Fibroblast of lung (primary cell): ENCODE measurements around the gene LINC01488. TPM values are rescaled to one million over a fixed set of nuclear protein-coding genes. Genes with fewer than 3 reads are reported as not detected.
A peak's percentile ranks its signal among the peaks of the same experiment; 100 is the strongest.

Experiments
- DNase-seq, 2 donors: peaks; one replicate each; pipeline versions ENCODE4 v3.0.0 to v3.0.0-alpha.2; 2010; ENCODE audit warnings: low read depth in 2 of 2
- H2AFZ ChIP-seq: 2 replicates; pipeline ENCODE4 v1.5.1; 2012; ENCODE audit warnings: low read length, control low read depth, inconsistent platforms
- H3K27ac ChIP-seq: 2 replicates; pipeline ENCODE4 v1.5.1; 2011; ENCODE audit warnings: low read length, control low read depth; ENCODE audit not compliant: insufficient read depth
- H3K27me3 ChIP-seq: 2 replicates; pipeline ENCODE4 v1.5.1; 2011; ENCODE audit warnings: mild to moderate bottlenecking, low read length; ENCODE audit not compliant: control insufficient read depth, insufficient read depth
- H3K36me3 ChIP-seq: 2 replicates; pipeline ENCODE4 v1.5.1; 2011; ENCODE audit warnings: low read length; ENCODE audit not compliant: control insufficient read depth, insufficient read depth
- H3K4me1 ChIP-seq: 2 replicates; pipeline ENCODE4 v1.5.1; 2011; ENCODE audit warnings: low read length; ENCODE audit not compliant: control insufficient read depth, insufficient read depth; ENCODE audit errors: extremely low read depth
- H3K4me2 ChIP-seq: 2 replicates; pipeline ENCODE4 v1.5.1; 2011; ENCODE audit warnings: low read length, control low read depth; ENCODE audit not compliant: insufficient read depth; ENCODE audit errors: extremely low read depth
- H3K4me3 ChIP-seq, 4 experiments: fragments of 200-600 bp in 1 of 4; sonication (generic) in 1 of 4; replicated peaks in 1 of 4; 2 replicates each; pipeline ENCODE4 v1.5.1; 2011 to 2016; ENCODE audit warnings: low read length in 4 of 4, low read depth in 3 of 4, mild to moderate bottlenecking in 3 of 4, control low read depth in 2 of 4, inconsistent platforms in 1 of 4, mixed read lengths in 1 of 4; ENCODE audit not compliant: insufficient read depth in 1 of 4; ENCODE audit errors: control extremely low read depth in 1 of 4
- H3K79me2 ChIP-seq: 2 replicates; pipeline ENCODE4 v1.5.1; 2012; ENCODE audit warnings: mild to moderate bottlenecking, low read length, inconsistent platforms; ENCODE audit not compliant: control insufficient read depth, insufficient read depth
- H3K9ac ChIP-seq: 2 replicates; pipeline ENCODE4 v1.5.1; 2011; ENCODE audit warnings: mild to moderate bottlenecking, low read length, control low read depth; ENCODE audit not compliant: insufficient read depth
- H3K9me3 ChIP-seq: 2 replicates; pipeline ENCODE4 v1.5.1; 2012; ENCODE audit warnings: low read depth, low read length; ENCODE audit not compliant: control insufficient read depth, insufficient read depth
- H4K20me1 ChIP-seq: 2 replicates; pipeline ENCODE4 v1.5.1; 2011; ENCODE audit warnings: low read length; ENCODE audit not compliant: control insufficient read depth, insufficient read depth; ENCODE audit errors: extremely low read depth
- EZH2 ChIP-seq: IDR thresholded peaks from 2 replicates; pipeline ENCODE4 v1.5.1; 2012; ENCODE audit warnings: low read length, control low read depth, mild to moderate bottlenecking; ENCODE audit errors: missing control alignments
- polyA plus RNA-seq, 2 donors: library from polyadenylated mRNA; depleted of rRNA in 1 of 2; stranded (reverse) in 1 of 2; unstranded in 1 of 2; fragments of >200 nt; gene quantifications; 2 replicates each; pipeline ENCODE4 v1.2.1, GENCODE V29; 2011 to 2012; ENCODE audit warnings: missing spikeins in 1 of 2
- total RNA-seq: library from RNA; depleted of rRNA; stranded (reverse); fragments of >200 nt; gene quantifications from 2 replicates; pipeline ENCODE4 v1.2.1, GENCODE V29; 2014
- TF ChIP-seq, protein P1 (sequence below), 2 donors: IDR thresholded peaks in 1 of 2; conservative IDR thresholded peaks in 1 of 2; 1 replicate in 1 of 2; 2 replicates in 1 of 2; pipeline ENCODE4 v1.5.1; 2011 to 2012; ENCODE audit warnings: low read length in 2 of 2, control low read depth in 1 of 2, inconsistent platforms in 1 of 2, low read depth in 1 of 2, mild to moderate bottlenecking in 1 of 2

The LINC01488 gene
- total and polyA plus RNA-seq, 2 donors (not counting 1 experiment from before 2014, with no cell fraction given): not detected

- Histone ChIP-seq H3K4me1 (no peaks in the 10 kb centered on the region), H2AFZ (no peak overlapping the region), H3K36me3 (no peaks in the 10 kb centered on the region), H3K4me3 (no peak overlapping the region), H3K9me3 (no peaks in the 10 kb centered on the region), H3K27ac (no peak overlapping the region), H3K79me2 (no peaks in the 10 kb centered on the region), H4K20me1 (no peaks in the 10 kb centered on the region), H3K9ac (no peak overlapping the region), H3K27me3 (no peaks in the 10 kb centered on the region), H3K4me2 (no peak overlapping the region)
- TF ChIP-seq, protein P1, sequence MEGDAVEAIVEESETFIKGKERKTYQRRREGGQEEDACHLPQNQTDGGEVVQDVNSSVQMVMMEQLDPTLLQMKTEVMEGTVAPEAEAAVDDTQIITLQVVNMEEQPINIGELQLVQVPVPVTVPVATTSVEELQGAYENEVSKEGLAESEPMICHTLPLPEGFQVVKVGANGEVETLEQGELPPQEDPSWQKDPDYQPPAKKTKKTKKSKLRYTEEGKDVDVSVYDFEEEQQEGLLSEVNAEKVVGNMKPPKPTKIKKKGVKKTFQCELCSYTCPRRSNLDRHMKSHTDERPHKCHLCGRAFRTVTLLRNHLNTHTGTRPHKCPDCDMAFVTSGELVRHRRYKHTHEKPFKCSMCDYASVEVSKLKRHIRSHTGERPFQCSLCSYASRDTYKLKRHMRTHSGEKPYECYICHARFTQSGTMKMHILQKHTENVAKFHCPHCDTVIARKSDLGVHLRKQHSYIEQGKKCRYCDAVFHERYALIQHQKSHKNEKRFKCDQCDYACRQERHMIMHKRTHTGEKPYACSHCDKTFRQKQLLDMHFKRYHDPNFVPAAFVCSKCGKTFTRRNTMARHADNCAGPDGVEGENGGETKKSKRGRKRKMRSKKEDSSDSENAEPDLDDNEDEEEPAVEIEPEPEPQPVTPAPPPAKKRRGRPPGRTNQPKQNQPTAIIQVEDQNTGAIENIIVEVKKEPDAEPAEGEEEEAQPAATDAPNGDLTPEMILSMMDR (conservative IDR thresholded peaks at IDR 0.05 in 1 of 2, IDR thresholded peaks at IDR 0.05 in 1 of 2; ENCODE audit: low read depth in 1 of 2, low read length in 2 of 2): no peak
- TF ChIP-seq EZH2: no peak
- DNase-seq: no peak
Observed at GRCh38 chr11:69539416-69540117, 58.1 kb downstream of the LINC01488 start.

DNA sequence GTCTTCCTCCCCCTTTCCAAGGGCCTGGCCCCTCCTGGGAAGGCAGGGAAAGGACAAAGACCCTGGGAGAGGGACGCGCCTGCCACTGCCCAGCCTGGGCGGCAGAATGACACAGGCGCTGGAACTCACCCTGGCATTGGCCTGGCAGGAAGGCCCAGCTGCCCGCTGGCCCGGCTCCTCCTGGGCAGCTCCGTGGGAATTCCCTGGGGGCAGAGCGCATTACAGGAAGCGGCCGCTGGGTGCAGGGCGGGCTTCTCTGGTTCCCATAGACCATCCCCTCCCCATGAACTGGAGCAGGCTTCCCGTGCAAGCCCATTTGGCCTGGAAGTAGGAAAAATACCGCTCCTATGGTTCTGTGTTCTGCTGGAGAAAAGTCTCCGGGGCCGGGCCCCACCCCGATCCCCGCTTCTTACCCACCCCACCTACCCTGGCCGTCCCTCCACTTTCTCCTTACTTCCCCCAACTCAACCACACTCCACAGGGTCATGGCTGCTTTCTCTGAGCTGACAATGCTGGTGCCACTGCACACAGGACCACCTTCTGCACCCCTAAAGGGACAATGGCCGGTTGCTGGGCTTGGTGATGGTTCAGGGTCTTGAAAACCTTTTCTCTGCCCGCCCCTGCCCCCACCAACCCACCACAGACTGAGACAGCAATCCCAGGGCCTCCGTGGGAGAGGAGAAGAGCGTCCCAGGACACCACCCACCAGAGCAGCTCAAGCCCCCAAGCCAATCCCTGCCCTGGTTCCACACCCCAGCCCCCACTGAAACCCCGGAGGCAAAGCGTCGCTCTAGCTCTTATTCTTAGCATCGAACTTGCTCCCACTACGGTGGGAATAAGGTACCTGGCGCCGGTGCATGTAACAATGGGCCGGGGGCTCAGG is 58.9 kb downstream of the LINC01488 start:
- DNase-seq: no peak
- Histone ChIP-seq H3K9ac (no peak overlapping the region), H4K20me1 (no peaks in the 10 kb centered on the region), H3K27me3 (no peaks in the 10 kb centered on the region), H3K4me1 (no peaks in the 10 kb centered on the region), H3K9me3 (no peaks in the 10 kb centered on the region), H3K79me2 (no peaks in the 10 kb centered on the region), H3K4me2 (no peak overlapping the region), H3K36me3 (no peaks in the 10 kb centered on the region), H3K4me3 (no peak overlapping the region), H2AFZ (no peak overlapping the region), H3K27ac (no peak overlapping the region)
- TF ChIP-seq EZH2: no peak
- TF ChIP-seq, protein P1 (conservative IDR thresholded peaks at IDR 0.05 in 1 of 2, IDR thresholded peaks at IDR 0.05 in 1 of 2; ENCODE audit: low read depth in 1 of 2, low read length in 2 of 2): no peak

- H3K4me1 ChIP-seq: no peaks in the 10 kb centered on the region
- no peaks in the 10 kb centered on the region for H3K9me3 ChIP-seq
- no peak for TF ChIP-seq EZH2
- TF ChIP-seq, protein P1 (conservative IDR thresholded peaks at IDR 0.05 in 1 of 2, IDR thresholded peaks at IDR 0.05 in 1 of 2; ENCODE audit: low read depth in 1 of 2, low read length in 2 of 2): no peak
- H3K4me2 ChIP-seq: no peak overlapping the region
- H3K27ac ChIP-seq: no peak overlapping the region
- no peak overlapping the region for H3K4me3 ChIP-seq
- H3K79me2 ChIP-seq: no peaks in the 10 kb centered on the region
- no peak overlapping the region for H3K9ac ChIP-seq
- peak in 1 of 2 donors; percentile 24 for DNase-seq
- H4K20me1 ChIP-seq: no peaks in the 10 kb centered on the region
- no peaks in the 10 kb centered on the region for H3K36me3 ChIP-seq
- H2AFZ ChIP-seq: no peak overlapping the region
- H3K27me3 ChIP-seq: no peaks in the 10 kb centered on the region
Observed at GRCh38 chr11:69541001-69541285, 59.5 kb downstream of the LINC01488 start.
